Large intestine (tissue), 3 donors: Measurements from ENCODE around the gene TSHR. TPM values are rescaled to one million over a fixed set of nuclear protein-coding genes. Genes with fewer than 3 reads are reported as not detected.
"Not testable (repeated sequence)": the region's sequence is repeated elsewhere in the genome, so short reads cannot be mapped to it uniquely, and the experiment has no call there.

Experiments
- DNase-seq, 2 donors: peaks; one replicate each; pipeline versions ENCODE4 v3.0.0 to v3.0.0-alpha.2; 2013
- H3K27ac ChIP-seq: one replicate; pipeline ENCODE4 v1.5.1; 2013; ENCODE audit warnings: low read length
- H3K27me3 ChIP-seq: 2 replicates; pipeline ENCODE4 v1.6.1; 2013; ENCODE audit warnings: low read length; ENCODE audit not compliant: control insufficient read depth, insufficient read depth
- H3K36me3 ChIP-seq: 2 replicates; pipeline ENCODE4 v1.6.1; 2013; ENCODE audit warnings: low read length; ENCODE audit not compliant: control insufficient read depth, insufficient read depth
- H3K4me1 ChIP-seq: one replicate; pipeline ENCODE4 v1.6.1; 2013; ENCODE audit warnings: low read length; ENCODE audit not compliant: control insufficient read depth, insufficient read depth
- H3K4me3 ChIP-seq: one replicate; pipeline ENCODE4 v1.5.1; 2013; ENCODE audit warnings: low read length
- H3K9me3 ChIP-seq: one replicate; pipeline ENCODE4 v1.6.1; 2013; ENCODE audit warnings: mild to moderate bottlenecking, low read depth, low read length, moderate library complexity; ENCODE audit not compliant: control insufficient read depth
- WGBS: methylation state at CpG from one replicate; pipeline ENCODE4 v1.1.5; 2013; ENCODE audit warnings: low lambda C conversion rate; ENCODE audit not compliant: insufficient coverage; 5-methylcytosine and 5-hydroxymethylcytosine counted together
- polyA plus RNA-seq: library from polyadenylated mRNA; unstranded; fragments of 120-200 nt; gene quantifications from one replicate; pipeline ENCODE4 v1.2.1, GENCODE V29; 2013

TSHR gene
- polyA plus RNA-seq, 1 donor, result 0.16 TPM

- no peak overlapping the region for H3K4me3 ChIP-seq
- WGBS, result 93% methylated on average over 2 of the region's 4 CpGs
These were observed 3.9 kb upstream of the TSHR start for GRCh38 chr14:80951491-80951890.

GRCh38 chr14:80953211-80953610 lies 2.2 kb upstream of the TSHR start:
- not testable (repeated sequence) for H3K36me3 ChIP-seq, H3K4me1 ChIP-seq, H3K4me3 ChIP-seq, DNase-seq, H3K27ac ChIP-seq, H3K9me3 ChIP-seq
- WGBS, result no CpG with 5 or more reads among the region's 18 CpGs
- peaks cover 36% of the 10 kb centered on the region for H3K27me3 ChIP-seq

More at GRCh38 chr14:80951491-80951890, 3.9 kb upstream of the TSHR start:
- no peak for DNase-seq
- Histone ChIP-seq H3K27ac (no peak overlapping the region), H3K4me1 (peaks cover 3% of the 10 kb centered on the region), H3K36me3 (no peaks in the 10 kb centered on the region), H3K27me3 (peaks cover 23% of the 10 kb centered on the region), H3K9me3 (no peaks in the 10 kb centered on the region)

- peaks cover 36% of the 10 kb centered on the region for H3K27me3 ChIP-seq
- H3K9me3 ChIP-seq, result no peaks in the 10 kb centered on the region
- no peaks in the 10 kb centered on the region for H3K36me3 ChIP-seq
- WGBS, result no CpG with 5 or more reads among the region's 29 CpGs
- peaks cover 3% of the 10 kb centered on the region for H3K4me1 ChIP-seq
- H3K27ac ChIP-seq, result no peak overlapping the region
- DNase-seq, result peak; percentile 53 to 73
- peak overlapping the region; percentile 52 for H3K4me3 ChIP-seq
These were observed 628 bp upstream of the TSHR start for GRCh38 chr14:80954687-80955299.

GRCh38 chr14:80956102-80956501 lies 681 bp downstream of the TSHR start:
- Histone ChIP-seq H3K9me3 (no peaks in the 10 kb centered on the region), H3K27me3 (peaks cover 36% of the 10 kb centered on the region), H3K27ac (no peak overlapping the region), H3K4me1 (peaks cover 3% of the 10 kb centered on the region), H3K36me3 (no peaks in the 10 kb centered on the region), H3K4me3 (no peak overlapping the region)
- DNase-seq, result no peak
- no CpG with 5 or more reads among the region's 2 CpGs for WGBS

GRCh38 chr14:80956922-80957321 lies 1.5 kb downstream of the TSHR start:
- H3K27ac ChIP-seq, result no peak overlapping the region
- DNase-seq, result no peak
- no CpG with 5 or more reads among the region's 1 CpG for WGBS

GRCh38 chr14:80957613-80958012 lies 2.2 kb downstream of the TSHR start:
- 89% methylated on average over 1 of the region's 2 CpGs for WGBS
- no peak for DNase-seq
- no peak overlapping the region for H3K27ac ChIP-seq

More at GRCh38 chr14:80956922-80957321, 1.5 kb downstream of the TSHR start:
- Histone ChIP-seq H3K4me1 (peaks cover 3% of the 10 kb centered on the region), H3K27me3 (peaks cover 36% of the 10 kb centered on the region), H3K36me3 (no peaks in the 10 kb centered on the region), H3K9me3 (no peaks in the 10 kb centered on the region), H3K4me3 (no peak overlapping the region)

GRCh38 chr14:80958226-80958625 lies 2.8 kb downstream of the TSHR start:
- Histone ChIP-seq H3K27me3 (peaks cover 37% of the 10 kb centered on the region), H3K36me3 (no peaks in the 10 kb centered on the region), H3K4me3 (no peak overlapping the region), H3K4me1 (peaks cover 3% of the 10 kb centered on the region), H3K27ac (no peak overlapping the region), H3K9me3 (no peaks in the 10 kb centered on the region)
- 77% methylated on average over 2 of the region's 2 CpGs for WGBS
- no peak for DNase-seq

More at GRCh38 chr14:80957613-80958012, 2.2 kb downstream of the TSHR start:
- H3K27me3 ChIP-seq, result peaks cover 36% of the 10 kb centered on the region
- no peaks in the 10 kb centered on the region for H3K36me3 ChIP-seq
- peaks cover 3% of the 10 kb centered on the region for H3K4me1 ChIP-seq
- H3K9me3 ChIP-seq, result no peaks in the 10 kb centered on the region
- H3K4me3 ChIP-seq, result no peak overlapping the region

- Histone ChIP-seq H3K27me3 (peaks cover 37% of the 10 kb centered on the region), H3K36me3 (no peaks in the 10 kb centered on the region), H3K27ac (no peak overlapping the region), H3K4me3 (no peak overlapping the region), H3K4me1 (peaks cover 3% of the 10 kb centered on the region), H3K9me3 (no peaks in the 10 kb centered on the region)
- 80% methylated on average over 1 of the region's 3 CpGs for WGBS
- no peak for DNase-seq
These were observed 3.5 kb downstream of the TSHR start for GRCh38 chr14:80958939-80959338.

GRCh38 chr14:80959496-80959895 lies 4.1 kb downstream of the TSHR start:
- Histone ChIP-seq H3K36me3 (no peaks in the 10 kb centered on the region), H3K27me3 (peaks cover 37% of the 10 kb centered on the region), H3K9me3 (no peaks in the 10 kb centered on the region), H3K4me3 (no peak overlapping the region), H3K27ac (no peak overlapping the region), H3K4me1 (peaks cover 3% of the 10 kb centered on the region)
- peak in 1 of 2 donors; percentile 22 for DNase-seq
- 58% methylated on average over 1 of the region's 4 CpGs for WGBS

- no CpG with 5 or more reads among the region's 5 CpGs for WGBS
- no peak for DNase-seq
- Histone ChIP-seq H3K27me3 (peaks cover 2% of the 10 kb centered on the region), H3K9me3 (no peaks in the 10 kb centered on the region), H3K36me3 (no peaks in the 10 kb centered on the region), H3K27ac (no peak overlapping the region), H3K4me1 (no peaks in the 10 kb centered on the region), H3K4me3 (no peak overlapping the region)
These were observed 9.6 kb downstream of the TSHR start for GRCh38 chr14:80965037-80965436.
